GM12865 (cell line): ENCODE measurements around the gene DCLK1.

Experiments used
- DNase-seq: peaks from one replicate; pipeline ENCODE4 v3.0.0; 2010; ENCODE audit warnings: low read depth
- H3K4me3 ChIP-seq: 2 replicates; pipeline ENCODE4 v1.5.1; 2011; ENCODE audit warnings: mild to moderate bottlenecking, low read depth, low read length, control low read depth
- TF ChIP-seq, protein P1 (sequence below): IDR thresholded peaks from 2 replicates; pipeline ENCODE4 v1.5.1; 2011; ENCODE audit warnings: low read length, control low read depth, low read depth, inconsistent platforms; ENCODE audit not compliant: insufficient read depth; ENCODE audit errors: missing control alignments

Gene DCLK1

DNA sequence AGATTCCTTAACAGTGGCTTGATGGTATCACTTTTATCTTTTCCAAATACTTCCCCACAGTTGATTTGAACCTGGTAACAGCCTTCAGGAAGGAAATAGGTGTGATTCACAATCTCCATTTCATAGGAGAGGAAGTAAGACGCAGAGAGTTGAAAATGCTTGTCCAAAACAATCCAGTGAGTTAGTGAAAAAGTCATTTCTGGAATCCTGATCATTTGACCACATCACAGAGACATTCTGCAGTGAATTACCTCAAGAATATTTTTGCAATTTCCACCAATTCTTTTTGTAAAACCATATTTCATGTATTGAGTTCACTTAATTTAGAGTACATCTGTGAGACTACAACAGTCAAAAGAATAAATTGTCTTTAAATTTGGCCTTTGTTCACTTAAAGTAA, 292.8 kb downstream of the DCLK1 start:
- TF ChIP-seq, protein P1, sequence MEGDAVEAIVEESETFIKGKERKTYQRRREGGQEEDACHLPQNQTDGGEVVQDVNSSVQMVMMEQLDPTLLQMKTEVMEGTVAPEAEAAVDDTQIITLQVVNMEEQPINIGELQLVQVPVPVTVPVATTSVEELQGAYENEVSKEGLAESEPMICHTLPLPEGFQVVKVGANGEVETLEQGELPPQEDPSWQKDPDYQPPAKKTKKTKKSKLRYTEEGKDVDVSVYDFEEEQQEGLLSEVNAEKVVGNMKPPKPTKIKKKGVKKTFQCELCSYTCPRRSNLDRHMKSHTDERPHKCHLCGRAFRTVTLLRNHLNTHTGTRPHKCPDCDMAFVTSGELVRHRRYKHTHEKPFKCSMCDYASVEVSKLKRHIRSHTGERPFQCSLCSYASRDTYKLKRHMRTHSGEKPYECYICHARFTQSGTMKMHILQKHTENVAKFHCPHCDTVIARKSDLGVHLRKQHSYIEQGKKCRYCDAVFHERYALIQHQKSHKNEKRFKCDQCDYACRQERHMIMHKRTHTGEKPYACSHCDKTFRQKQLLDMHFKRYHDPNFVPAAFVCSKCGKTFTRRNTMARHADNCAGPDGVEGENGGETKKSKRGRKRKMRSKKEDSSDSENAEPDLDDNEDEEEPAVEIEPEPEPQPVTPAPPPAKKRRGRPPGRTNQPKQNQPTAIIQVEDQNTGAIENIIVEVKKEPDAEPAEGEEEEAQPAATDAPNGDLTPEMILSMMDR = no peak
- no peak for DNase-seq
- no peak overlapping the region for H3K4me3 ChIP-seq

DNA sequence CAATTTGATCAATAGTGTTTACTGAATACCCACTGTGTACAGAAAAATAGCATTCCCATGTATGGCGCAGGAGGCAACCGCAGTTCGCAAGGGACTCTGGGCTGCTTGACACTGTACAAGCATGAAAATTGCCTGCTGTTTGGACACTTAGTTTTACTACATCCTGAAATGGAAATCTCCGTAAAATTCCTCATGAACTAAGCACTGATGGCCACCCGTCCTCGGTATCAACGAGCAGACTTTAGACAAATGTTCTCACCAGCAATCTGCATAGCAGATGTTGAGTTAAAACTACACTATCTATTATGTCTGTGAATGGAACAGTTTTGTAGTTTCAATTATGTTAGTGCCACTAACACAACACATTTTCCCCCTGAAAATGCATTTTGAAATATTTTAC, 294.7 kb downstream of the DCLK1 start:
- no peak overlapping the region for H3K4me3 ChIP-seq
- no peak for DNase-seq
- TF ChIP-seq, protein P1 = no peak

GRCh38 chr13:35835989-35836388, 295.2 kb downstream of the DCLK1 start:
- no peak overlapping the region for H3K4me3 ChIP-seq
- DNase-seq = no peak
- TF ChIP-seq, protein P1 = no peak

DNA sequence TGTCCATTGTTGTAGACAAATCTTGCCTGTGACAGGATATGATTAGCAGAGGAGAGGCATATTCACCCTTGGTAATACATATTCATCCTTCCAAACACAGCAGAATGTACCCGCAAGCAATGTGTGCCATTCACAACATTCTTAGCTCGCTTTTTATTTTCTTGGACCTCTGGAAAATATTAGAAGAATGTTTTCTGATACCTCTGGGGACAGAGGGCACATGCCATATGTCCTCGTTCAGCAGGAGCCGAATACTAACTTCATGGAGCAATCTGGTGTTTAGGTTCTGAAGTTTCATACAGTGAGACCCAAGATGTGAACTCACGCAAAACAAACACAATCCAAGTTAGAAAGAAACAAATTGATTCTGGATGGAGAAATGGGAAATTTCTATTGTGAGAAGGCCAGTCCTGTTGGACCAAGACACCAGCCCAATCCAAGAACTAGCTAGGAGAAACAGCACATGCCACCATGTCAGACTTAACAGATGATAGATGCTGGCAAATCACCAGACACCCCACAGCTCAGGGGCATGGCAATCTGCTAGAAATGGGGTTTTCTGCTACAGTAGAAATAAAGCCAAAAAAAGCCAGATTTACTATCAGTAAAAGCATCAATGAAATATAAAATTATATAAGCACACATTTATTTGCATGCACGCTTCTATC, 297.4 kb downstream of the DCLK1 start:
- TF ChIP-seq, protein P1 = no peak
- no peak for DNase-seq
- H3K4me3 ChIP-seq = no peak overlapping the region

- TF ChIP-seq, protein P1 = no peak
- no peak overlapping the region for H3K4me3 ChIP-seq
- DNase-seq = no peak
These were observed 298.2 kb downstream of the DCLK1 start for GRCh38 chr13:35833031-35833430.

- TF ChIP-seq, protein P1 = no peak
- DNase-seq = no peak
- no peak overlapping the region for H3K4me3 ChIP-seq
These were observed 298.6 kb downstream of the DCLK1 start for GRCh38 chr13:35832551-35832950.

GRCh38 chr13:35830850-35831450, 300.2 kb downstream of the DCLK1 start:
- H3K4me3 ChIP-seq = no peak overlapping the region
- DNase-seq = no peak
- TF ChIP-seq, protein P1 = no peak
